NCI-H1417 (cell line): ENCODE data around the gene FAM3D.
"Not testable (repeated sequence)": the region's sequence is repeated elsewhere in the genome, so short reads cannot be mapped to it uniquely, and the experiment has no call there.

ENCODE experiments used
- DNase-seq, 3 experiments: peaks; one replicate each; lab custom pipeline; 2025; lab: John Stamatoyannopoulos, UW

The FAM3D gene

GRCh38 chr3:58683466-58683865 is 16.9 kb upstream of the FAM3D start:
- DNase-seq, result no peak

GRCh38 chr3:58683001-58683458 is 16.5 kb upstream of the FAM3D start:
- no peak for DNase-seq

GRCh38 chr3:58681863-58682262 is 15.3 kb upstream of the FAM3D start:
- DNase-seq, result no peak

- DNase-seq, result no peak
Measured at GRCh38 chr3:58680879-58681525, 14.4 kb upstream of the FAM3D start.

GRCh38 chr3:58679974-58680666 is 13.5 kb upstream of the FAM3D start:
- DNase-seq, result no peak

GRCh38 chr3:58679446-58679845 is 12.9 kb upstream of the FAM3D start:
- no peak for DNase-seq

GRCh38 chr3:58678177-58678970 is 11.8 kb upstream of the FAM3D start:
- DNase-seq, result not testable (repeated sequence)

GRCh38 chr3:58672880-58673279 is 6.3 kb upstream of the FAM3D start:
- no peak for DNase-seq

- DNase-seq, result peak in 2 of 3 experiments; percentile 0 to 48
Measured at GRCh38 chr3:58672451-58672850, 5.9 kb upstream of the FAM3D start.

GRCh38 chr3:58670506-58671135 is 4.0 kb upstream of the FAM3D start:
- no peak for DNase-seq

- no peak for DNase-seq
Measured at GRCh38 chr3:58668247-58668646, 1.7 kb upstream of the FAM3D start.

- no peak for DNase-seq
Measured at GRCh38 chr3:58667704-58668103, 1.1 kb upstream of the FAM3D start.

GRCh38 chr3:58667229-58667628 is 655 bp upstream of the FAM3D start:
- DNase-seq, result no peak

- no peak for DNase-seq
Measured at GRCh38 chr3:58665405-58665804, 1.2 kb downstream of the FAM3D start.

GRCh38 chr3:58664611-58665010 is 2.0 kb downstream of the FAM3D start:
- DNase-seq, result no peak

- no peak for DNase-seq
Measured at GRCh38 chr3:58661836-58662420, 4.6 kb downstream of the FAM3D start.

- DNase-seq, result no peak
Measured at GRCh38 chr3:58660998-58661397, 5.6 kb downstream of the FAM3D start.

- DNase-seq, result peak in 1 of 3 experiments; percentile 0
Measured at GRCh38 chr3:58659051-58659675, 7.4 kb downstream of the FAM3D start.

GRCh38 chr3:58658508-58658907 is 8.1 kb downstream of the FAM3D start:
- no peak for DNase-seq

GRCh38 chr3:58657571-58658141 is 8.9 kb downstream of the FAM3D start:
- no peak for DNase-seq

GRCh38 chr3:58657036-58657520 is 9.5 kb downstream of the FAM3D start:
- no peak for DNase-seq
